Activated T-helper 1 cell treated with anti-CD3 and anti-CD28 coated beads, Interleukin-12 subunit alpha, Interleukin-12 subunit beta, Interleukin-2, Interleukin-4 antibody, amounts not matched to agents 30 ng/mL and 10 ng/mL and 1 ng/mL, durations not matched to agents 14 hours and 24 hours and 36 hours (primary cell): Measurements from ENCODE around the gene MAP2K7. TPM values are rescaled to one million over a fixed set of nuclear protein-coding genes. Genes with fewer than 3 reads are reported as not detected.
A peak's percentile ranks its signal among the peaks of the same experiment; 100 is the strongest.

Source experiments
- DNase-seq: peaks from one replicate; pipeline ENCODE4 v3.0.0; 2021; ENCODE audit warnings: low spot score
- H3K27ac Mint-ChIP-seq: one replicate; pipeline ENCODE4 v1.8.0; 2021; ENCODE audit warnings: mild to moderate bottlenecking, mixed read lengths
- H3K27me3 Mint-ChIP-seq: one replicate; pipeline ENCODE4 v1.8.0; 2022; ENCODE audit warnings: mild to moderate bottlenecking, moderate library complexity, mixed read lengths; ENCODE audit not compliant: insufficient read depth
- H3K36me3 Mint-ChIP-seq: one replicate; pipeline ENCODE4 v1.8.0; 2021; ENCODE audit warnings: low read depth, mixed read lengths
- H3K4me1 Mint-ChIP-seq: one replicate; pipeline ENCODE4 v1.8.0; 2021; ENCODE audit warnings: low read depth, mixed read lengths
- H3K4me3 Mint-ChIP-seq: one replicate; pipeline ENCODE4 v1.8.0; 2021; ENCODE audit warnings: mild to moderate bottlenecking, moderate library complexity, mixed read lengths
- H3K9me3 Mint-ChIP-seq: one replicate; pipeline ENCODE4 v1.8.0; 2021; ENCODE audit warnings: mixed read lengths
- intact Hi-C: fragments of 100-400 bp; cut with micrococcal nuclease; formaldehyde crosslinking; loops from one replicate; pipeline ENCODE4 v1.15.1; 2024
- total RNA-seq: library from RNA; stranded (reverse); gene quantifications from 2 replicates; pipeline ENCODE4 v1.2.3, GENCODE V29; 2022

The MAP2K7 gene
- total RNA-seq, 1 donor from 2014 or later, result 47.6 TPM

DNA sequence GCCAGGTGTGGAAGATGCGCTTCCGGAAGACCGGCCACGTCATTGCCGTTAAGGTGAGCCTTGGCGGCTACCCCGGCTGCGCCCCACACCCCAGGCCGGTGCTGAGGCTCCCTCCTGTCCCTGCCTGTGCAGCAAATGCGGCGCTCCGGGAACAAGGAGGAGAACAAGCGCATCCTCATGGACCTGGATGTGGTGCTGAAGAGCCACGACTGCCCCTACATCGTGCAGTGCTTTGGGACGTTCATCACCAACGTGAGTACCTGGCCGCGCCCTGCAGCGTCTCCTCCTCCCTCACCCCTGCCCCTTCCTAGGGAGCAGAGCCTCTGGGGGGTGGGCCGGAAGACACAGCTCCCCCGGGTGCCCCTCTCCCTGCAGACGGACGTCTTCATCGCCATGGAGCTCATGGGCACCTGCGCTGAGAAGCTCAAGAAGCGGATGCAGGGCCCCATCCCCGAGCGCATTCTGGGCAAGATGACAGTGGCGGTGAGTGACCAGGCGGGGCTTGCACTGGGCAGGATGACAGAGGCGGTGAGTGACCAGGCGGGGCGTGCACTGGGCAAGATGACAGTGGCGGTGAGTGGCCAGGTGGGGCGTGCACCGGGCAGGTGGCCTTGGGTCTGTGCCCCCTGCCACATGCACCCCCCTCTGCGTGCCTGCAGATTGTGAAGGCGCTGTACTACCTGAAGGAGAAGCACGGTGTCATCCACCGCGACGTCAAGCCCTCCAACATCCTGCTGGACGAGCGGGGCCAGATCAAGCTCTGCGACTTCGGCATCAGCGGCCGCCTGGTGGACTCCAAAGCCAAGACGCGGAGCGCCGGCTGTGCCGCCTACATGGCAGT is 6.9 kb downstream of the MAP2K7 start:
- intact Hi-C loops, result no loop called here
- H3K27me3 Mint-ChIP-seq, result peaks cover 6% of the 10 kb centered on the region
- no peak for DNase-seq
- H3K9me3 Mint-ChIP-seq, result no peaks in the 10 kb centered on the region
- H3K36me3 Mint-ChIP-seq, result peaks cover 24% of the 10 kb centered on the region
- no peak overlapping the region for H3K27ac Mint-ChIP-seq
- peaks cover 4% of the 10 kb centered on the region for H3K4me1 Mint-ChIP-seq
- H3K4me3 Mint-ChIP-seq, result no peak overlapping the region

- H3K27ac Mint-ChIP-seq, result no peak overlapping the region
- H3K4me1 Mint-ChIP-seq, result no peaks in the 10 kb centered on the region
- no peak for DNase-seq
- H3K9me3 Mint-ChIP-seq, result no peaks in the 10 kb centered on the region
- peaks cover 19% of the 10 kb centered on the region for H3K36me3 Mint-ChIP-seq
- intact Hi-C loops, result no loop called here
- H3K27me3 Mint-ChIP-seq, result peaks cover 7% of the 10 kb centered on the region
- no peak overlapping the region for H3K4me3 Mint-ChIP-seq
These were observed 7.9 kb downstream of the MAP2K7 start for GRCh38 chr19:7911508-7912143.

DNA sequence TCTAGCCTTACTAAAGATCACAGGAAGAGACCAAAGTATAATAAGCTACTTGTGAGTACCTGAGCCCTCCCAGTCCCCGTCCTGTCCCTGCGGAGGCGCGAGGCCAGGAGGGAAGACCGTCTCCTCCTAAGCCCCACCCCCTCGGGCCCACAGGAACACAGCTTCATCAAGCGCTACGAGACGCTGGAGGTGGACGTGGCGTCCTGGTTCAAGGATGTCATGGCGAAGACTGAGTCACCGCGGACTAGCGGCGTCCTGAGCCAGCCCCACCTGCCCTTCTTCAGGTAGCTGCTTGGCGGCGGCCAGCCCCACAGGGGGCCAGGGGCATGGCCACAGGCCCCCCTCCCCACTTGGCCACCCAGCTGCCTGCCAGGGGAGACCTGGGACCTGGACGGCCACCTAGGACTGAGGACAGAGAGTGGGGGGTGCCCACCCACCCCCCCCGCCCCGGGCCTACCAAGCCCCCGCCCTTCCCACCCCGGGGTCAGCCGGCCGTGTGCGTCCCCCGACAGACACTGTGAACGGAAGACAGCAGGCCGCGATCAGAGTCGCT is 8.5 kb downstream of the MAP2K7 start:
- intact Hi-C loops, result no loop called here

GRCh38 chr19:7912697-7913564 is 9.3 kb downstream of the MAP2K7 start:
- Mint-ChIP-seq H3K27ac (no peak overlapping the region), H3K9me3 (no peaks in the 10 kb centered on the region), H3K36me3 (peaks cover 19% of the 10 kb centered on the region), H3K4me1 (no peaks in the 10 kb centered on the region), H3K27me3 (peaks cover 8% of the 10 kb centered on the region), H3K4me3 (no peak overlapping the region)
- intact Hi-C loops, result no loop called here
- DNase-seq, result no peak

More for the DNA sequence above, 8.5 kb downstream of the MAP2K7 start:
- Mint-ChIP-seq H3K27ac (no peak overlapping the region), H3K9me3 (no peaks in the 10 kb centered on the region), H3K4me3 (no peak overlapping the region), H3K27me3 (peaks cover 7% of the 10 kb centered on the region), H3K36me3 (peaks cover 19% of the 10 kb centered on the region), H3K4me1 (no peaks in the 10 kb centered on the region)
- no peak for DNase-seq

GRCh38 chr19:7913652-7914051 is 10.0 kb downstream of the MAP2K7 start:
- Mint-ChIP-seq H3K27me3 (peaks cover 10% of the 10 kb centered on the region), H3K4me1 (no peaks in the 10 kb centered on the region), H3K36me3 (peaks cover 17% of the 10 kb centered on the region), H3K27ac (no peak overlapping the region), H3K4me3 (no peak overlapping the region), H3K9me3 (no peaks in the 10 kb centered on the region)
- no peak for DNase-seq
- intact Hi-C loops, result no loop called here

GRCh38 chr19:7914099-7914498 is 10.4 kb downstream of the MAP2K7 start:
- Mint-ChIP-seq H3K4me1 (no peaks in the 10 kb centered on the region), H3K4me3 (no peak overlapping the region), H3K27me3 (peaks cover 10% of the 10 kb centered on the region), H3K36me3 (peaks cover 17% of the 10 kb centered on the region), H3K9me3 (no peaks in the 10 kb centered on the region), H3K27ac (no peak overlapping the region)
- intact Hi-C loops, result no loop called here
- DNase-seq, result no peak

DNA sequence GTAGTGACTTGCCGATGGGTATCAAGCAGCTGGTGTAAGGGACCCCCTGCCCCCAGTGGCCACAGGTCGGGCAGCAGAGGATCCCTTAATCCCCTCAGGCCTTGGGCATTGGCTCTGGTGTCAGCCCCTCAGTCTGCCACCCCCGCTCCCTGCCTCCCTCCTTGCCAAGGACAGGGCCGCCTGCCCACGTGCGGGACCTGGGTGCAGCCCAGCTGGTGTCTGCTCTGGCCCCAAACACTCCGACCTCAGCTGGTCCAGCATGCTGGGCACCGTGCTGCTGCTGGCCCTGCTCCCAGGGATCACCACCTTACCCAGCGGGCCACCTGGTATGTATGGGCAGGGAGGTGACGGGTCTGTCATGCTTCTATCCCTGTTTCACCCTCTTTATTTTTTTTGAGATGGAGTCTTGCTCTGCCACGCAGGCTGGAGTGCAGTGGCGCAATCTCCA is 10.9 kb downstream of the MAP2K7 start, which contains the start of gene TGFBR3L:
TGFBR3L (plus strand) TSS at position 233 of the 448 bp plus-strand sequence.
- H3K27me3 Mint-ChIP-seq, result peaks cover 11% of the 10 kb centered on the region
- no peak for DNase-seq
- peak within 1 kb of the TSS; percentile 72 for H3K4me3 Mint-ChIP-seq
- peaks cover 4% of the 10 kb centered on the region for H3K4me1 Mint-ChIP-seq
- no peaks in the 10 kb centered on the region for H3K9me3 Mint-ChIP-seq
- intact Hi-C loops, result no loop called here
- peak within 1 kb of the TSS; percentile 58 for H3K27ac Mint-ChIP-seq
- H3K36me3 Mint-ChIP-seq, result peaks cover 17% of the 10 kb centered on the region

- intact Hi-C loops, result no loop called here
- Mint-ChIP-seq H3K27ac (peak overlapping the region; percentile 58), H3K4me1 (peaks cover 10% of the 10 kb centered on the region), H3K27me3 (peaks cover 15% of the 10 kb centered on the region), H3K4me3 (peak overlapping the region; percentile 72), H3K9me3 (no peaks in the 10 kb centered on the region), H3K36me3 (peaks cover 18% of the 10 kb centered on the region)
- no peak for DNase-seq
These were observed 11.8 kb downstream of the MAP2K7 start for GRCh38 chr19:7915250-7916102.

DNA sequence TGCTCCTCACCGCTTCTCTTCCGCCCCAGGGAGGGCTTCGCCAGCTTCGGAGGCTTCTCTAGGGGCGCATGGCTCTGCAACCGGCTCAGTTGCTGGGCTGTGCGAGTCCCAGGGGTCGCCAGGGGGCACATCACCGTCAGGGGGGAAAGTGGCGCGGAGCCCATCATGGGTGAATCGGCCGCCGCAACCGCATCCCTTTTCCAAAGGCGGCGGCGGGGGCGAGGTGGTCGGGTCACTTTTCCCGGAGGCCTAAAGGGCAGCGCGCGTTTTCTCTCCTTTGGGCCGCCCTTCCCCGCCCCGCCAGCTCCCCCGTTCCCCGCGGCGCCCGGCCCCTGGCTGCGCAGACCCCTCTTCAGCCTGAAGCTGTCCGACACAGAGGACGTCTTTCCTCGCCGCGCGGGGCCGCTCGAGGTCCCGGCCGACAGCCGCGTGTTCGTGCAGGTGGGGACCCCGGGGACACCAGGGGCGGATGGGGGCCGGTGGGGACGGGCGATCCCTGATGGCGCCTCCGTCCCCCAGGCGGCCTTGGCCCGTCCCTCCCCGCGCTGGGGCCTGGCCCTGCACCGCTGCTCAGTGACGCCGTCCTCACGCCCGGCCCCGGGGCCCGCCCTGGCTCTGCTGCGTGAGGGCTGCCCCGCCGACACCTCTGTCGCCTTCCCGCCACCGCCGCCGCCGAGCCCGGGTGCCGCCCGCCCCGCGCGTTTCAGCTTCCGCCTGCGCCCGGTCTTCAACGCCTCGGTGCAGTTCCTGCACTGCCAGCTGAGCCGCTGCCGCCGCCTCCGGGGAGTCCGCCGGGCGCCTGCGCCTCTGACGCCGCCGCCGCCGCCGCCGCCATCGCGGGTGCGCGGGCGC is 12.7 kb downstream of the MAP2K7 start:
- Mint-ChIP-seq H3K27ac (peak overlapping the region; percentile 44), H3K9me3 (no peaks in the 10 kb centered on the region), H3K4me3 (peak overlapping the region; percentile 85), H3K36me3 (peaks cover 13% of the 10 kb centered on the region), H3K27me3 (peaks cover 15% of the 10 kb centered on the region), H3K4me1 (peaks cover 17% of the 10 kb centered on the region)
- DNase-seq, result peak; percentile 75
- intact Hi-C loops, result no loop called here

GRCh38 chr19:7916955-7917266 is 13.2 kb downstream of the MAP2K7 start:
- peaks cover 11% of the 10 kb centered on the region for H3K36me3 Mint-ChIP-seq
- peaks cover 15% of the 10 kb centered on the region for H3K27me3 Mint-ChIP-seq
- no peaks in the 10 kb centered on the region for H3K9me3 Mint-ChIP-seq
- no peak for DNase-seq
- H3K4me1 Mint-ChIP-seq, result peaks cover 18% of the 10 kb centered on the region
- intact Hi-C loops, result no loop called here
- H3K27ac Mint-ChIP-seq, result peak overlapping the region; percentile 63
- H3K4me3 Mint-ChIP-seq, result peak overlapping the region; percentile 85

DNA sequence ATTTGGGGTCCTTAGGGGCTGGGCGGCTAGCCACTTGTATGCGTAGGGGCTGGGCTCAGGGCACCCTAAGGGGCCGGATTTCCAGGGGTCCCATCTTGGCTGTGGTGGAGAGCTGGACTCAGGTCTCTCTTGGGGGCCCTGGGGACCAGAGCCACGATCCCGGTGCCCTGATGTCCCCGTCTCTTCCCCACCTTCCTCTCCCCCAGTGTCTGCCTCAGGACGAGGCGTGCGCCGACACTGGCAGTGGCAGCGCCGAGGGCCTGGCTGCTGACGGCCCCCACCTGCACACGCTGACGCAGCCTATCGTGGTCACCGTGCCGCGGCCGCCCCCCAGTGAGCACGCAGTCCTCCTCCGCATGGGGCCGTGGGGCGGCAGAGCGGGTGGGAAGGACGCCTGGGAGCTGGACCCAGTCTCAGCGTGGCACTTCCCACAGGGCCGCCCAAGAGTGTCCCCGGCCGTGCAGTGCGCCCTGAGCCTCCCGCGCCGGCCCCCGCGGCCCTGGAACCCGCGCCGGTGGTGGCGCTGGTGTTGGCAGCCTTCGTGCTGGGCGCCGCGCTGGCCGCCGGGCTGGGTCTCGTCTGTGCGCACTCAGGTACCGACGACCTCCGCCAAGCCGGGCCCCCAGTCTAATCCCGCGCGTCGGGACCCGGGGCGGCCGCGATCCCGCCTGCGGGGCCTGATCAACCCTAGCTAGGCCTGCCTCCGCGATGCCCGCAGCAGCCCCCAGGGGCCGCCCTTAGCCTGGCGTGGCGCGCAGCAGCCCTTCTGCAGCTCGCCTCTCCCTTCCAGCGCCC is 13.8 kb downstream of the MAP2K7 start:
- peaks cover 22% of the 10 kb centered on the region for H3K4me1 Mint-ChIP-seq

More for the DNA sequence above, 13.8 kb downstream of the MAP2K7 start:
- H3K9me3 Mint-ChIP-seq, result no peaks in the 10 kb centered on the region
- peak overlapping the region; percentile 85 for H3K4me3 Mint-ChIP-seq
- DNase-seq, result peak; percentile 55
- H3K27me3 Mint-ChIP-seq, result peaks cover 15% of the 10 kb centered on the region
- peaks cover 9% of the 10 kb centered on the region for H3K36me3 Mint-ChIP-seq
- intact Hi-C loops, result no loop called here
- H3K27ac Mint-ChIP-seq, result no peak overlapping the region
